Hepatocyte (in vitro differentiated cells): ENCODE results near the gene CHRDL1. TPM values are rescaled to one million over a fixed set of nuclear protein-coding genes. Genes with fewer than 3 reads are reported as not detected.

ENCODE experiments used
- DNase-seq: peaks from one replicate; pipeline ENCODE4 v3.0.0-alpha.2; 2016; ENCODE audit warnings: low spot score
- H2AFZ ChIP-seq: fragments of 200-600 bp; sonication (generic); 2 replicates; pipeline ENCODE4 v1.6.0; 2016; ENCODE audit warnings: antibody characterized with exemption, mild to moderate bottlenecking
- H3K27ac ChIP-seq: fragments of 200-600 bp; sonication (generic); 2 replicates; pipeline ENCODE4 v1.5.1; 2016; ENCODE audit warnings: mild to moderate bottlenecking
- H3K27me3 ChIP-seq: fragments of 200-600 bp; sonication (generic); 2 replicates; pipeline ENCODE4 v1.6.1; 2016
- H3K36me3 ChIP-seq: fragments of 200-600 bp; sonication (generic); replicated peaks from 2 replicates; pipeline ENCODE4 v1.5.1; 2016; ENCODE audit warnings: low read depth; ENCODE audit not compliant: insufficient read depth
- H3K4me1 ChIP-seq: fragments of 200-600 bp; sonication (generic); 2 replicates; pipeline ENCODE4 v1.5.1; 2016; ENCODE audit warnings: mild to moderate bottlenecking, moderate library complexity; ENCODE audit not compliant: insufficient read depth
- H3K4me2 ChIP-seq: fragments of 200-600 bp; sonication (generic); 2 replicates; pipeline ENCODE4 v1.6.0; 2016
- H3K4me3 ChIP-seq: fragments of 200-600 bp; sonication (generic); 2 replicates; pipeline ENCODE4 v1.5.1; 2016; ENCODE audit warnings: mild to moderate bottlenecking
- H3K79me2 ChIP-seq: fragments of 200-600 bp; sonication (generic); 2 replicates; pipeline ENCODE4 v1.6.0; 2017; ENCODE audit warnings: mild to moderate bottlenecking
- H3K9me2 ChIP-seq: fragments of 200-600 bp; sonication (generic); replicated peaks from 2 replicates; pipeline ENCODE4 v1.6.0; 2017; ENCODE audit warnings: mild to moderate bottlenecking; ENCODE audit not compliant: insufficient read depth
- H3K9me3 ChIP-seq: fragments of 200-600 bp; sonication (generic); 2 replicates; pipeline ENCODE4 v1.5.1; 2016; ENCODE audit warnings: low read depth, mild to moderate bottlenecking
- H4K20me1 ChIP-seq: fragments of 200-600 bp; sonication (generic); 2 replicates; pipeline ENCODE4 v1.6.0; 2016; ENCODE audit warnings: mild to moderate bottlenecking; ENCODE audit not compliant: insufficient read depth, poor library complexity, severe bottlenecking
- CTCF ChIP-seq: fragments of 200-600 bp; sonication (generic); IDR thresholded peaks from 2 replicates; pipeline ENCODE4 v1.5.1; 2016; ENCODE audit warnings: antibody characterized with exemption, mild to moderate bottlenecking; ENCODE audit not compliant: poor library complexity
- EZH2 ChIP-seq: fragments of 200-600 bp; sonication (generic); IDR thresholded peaks from 2 replicates; pipeline ENCODE4 v1.6.1; 2016; ENCODE audit warnings: antibody characterized with exemption, mild to moderate bottlenecking, borderline replicate concordance
- EZH2phosphoT487 ChIP-seq: fragments of 200-600 bp; sonication (generic); IDR thresholded peaks from one replicate; pipeline ENCODE4 v1.6.1; 2018; ENCODE audit warnings: antibody characterized with exemption, mild to moderate bottlenecking, low read depth, moderate library complexity; ENCODE audit not compliant: unreplicated experiment, severe bottlenecking
- WGBS: methylation state at CpG from one replicate; pipeline ENCODE4 v1.1.6; 2016; ENCODE audit warnings: low lambda C conversion rate; ENCODE audit errors: missing lambda C conversion rate; 5-methylcytosine and 5-hydroxymethylcytosine counted together
- polyA plus RNA-seq: library from polyadenylated mRNA; unstranded; fragments of >200 nt; fragmentation: Nextera tagmentation; extraction: Ambion mirVana; gene quantifications from 2 replicates; pipeline ENCODE4 v1.2.1, GENCODE V29; 2016
- total RNA-seq: library from RNA; depleted of rRNA; stranded (reverse); fragments of >200 nt; gene quantifications from 2 replicates; pipeline ENCODE4 v1.2.3, GENCODE V29; 2014

CHRDL1 gene
- total and polyA plus RNA-seq, 2 experiments from 2014 or later, result 0.82 to 1.6 TPM

GRCh38 chrX:110750526-110751189 lies 45.0 kb downstream of the CHRDL1 start:
- TF ChIP-seq CTCF, result no peak
- no peak for TF ChIP-seq EZH2phosphoT487
- TF ChIP-seq EZH2, result no peak
- H3K27ac ChIP-seq, result no peak overlapping the region

DNA sequence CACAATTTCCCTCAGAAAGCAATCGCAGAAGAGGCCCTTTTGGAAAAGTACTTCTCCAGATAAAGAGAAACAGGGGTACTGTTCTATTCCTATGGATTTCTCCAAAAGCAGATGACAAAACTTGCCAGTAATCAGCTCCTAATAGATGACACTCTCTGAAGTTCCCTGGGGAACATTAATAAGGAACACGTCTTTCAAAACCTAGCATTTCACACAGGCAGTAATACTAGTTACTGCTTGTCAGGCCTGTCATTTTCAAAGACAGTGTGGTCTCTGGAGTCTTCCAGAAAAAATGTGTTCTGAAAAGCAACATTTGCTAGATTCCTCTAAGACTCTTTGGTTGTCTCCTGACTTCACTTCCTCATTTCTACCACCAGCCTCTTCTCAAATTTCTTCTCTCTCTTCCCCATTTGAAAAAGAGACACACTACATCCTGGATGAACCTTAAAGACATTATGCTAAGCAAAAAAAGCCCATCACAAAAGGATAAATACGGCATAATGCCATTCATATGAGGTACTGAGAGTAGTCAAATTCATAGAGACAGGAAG lies 47.3 kb downstream of the CHRDL1 start:
- no peak for TF ChIP-seq EZH2
- Histone ChIP-seq H2AFZ (no peak overlapping the region), H3K9me3 (no peaks in the 10 kb centered on the region), H3K36me3 (no peaks in the 10 kb centered on the region), H3K4me1 (no peaks in the 10 kb centered on the region), H3K9me2 (no peaks in the 10 kb centered on the region), H4K20me1 (no peaks in the 10 kb centered on the region), H3K4me2 (no peak overlapping the region), H3K4me3 (no peak overlapping the region), H3K27me3 (no peaks in the 10 kb centered on the region), H3K79me2 (no peaks in the 10 kb centered on the region), H3K27ac (no peak overlapping the region)
- WGBS, result 80% methylated on average over 3 of the region's 3 CpGs
- DNase-seq, result no peak

More at GRCh38 chrX:110750526-110751189, 45.0 kb downstream of the CHRDL1 start:
- Histone ChIP-seq H2AFZ (no peak overlapping the region), H4K20me1 (no peaks in the 10 kb centered on the region), H3K9me2 (no peaks in the 10 kb centered on the region), H3K4me1 (no peaks in the 10 kb centered on the region), H3K79me2 (no peaks in the 10 kb centered on the region), H3K4me2 (no peak overlapping the region), H3K36me3 (no peaks in the 10 kb centered on the region), H3K4me3 (no peak overlapping the region), H3K9me3 (no peaks in the 10 kb centered on the region), H3K27me3 (no peaks in the 10 kb centered on the region)
- 50% methylated on average over 7 of the region's 7 CpGs for WGBS
- no peak for DNase-seq

DNA sequence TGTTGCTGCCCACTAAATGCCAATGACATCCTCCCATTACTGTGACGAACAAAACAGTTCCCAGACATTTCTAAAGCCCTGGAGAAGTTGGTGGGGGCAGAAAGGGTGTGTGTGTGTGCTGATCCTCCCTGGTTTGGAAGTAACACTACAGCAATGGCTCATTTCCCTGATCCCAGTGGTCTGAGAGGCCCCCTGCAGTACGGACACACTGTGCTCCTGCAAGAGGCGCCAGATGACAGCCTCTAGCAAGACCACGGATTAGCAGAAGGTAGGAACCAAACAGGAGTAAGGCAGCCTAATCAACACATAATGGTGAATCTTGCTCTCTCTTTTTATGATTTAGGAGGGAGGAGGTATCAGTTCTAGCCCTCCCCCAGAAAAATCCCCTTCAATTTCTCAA lies 49.6 kb downstream of the CHRDL1 start:
- Histone ChIP-seq H3K9me3 (no peaks in the 10 kb centered on the region), H3K27me3 (no peaks in the 10 kb centered on the region), H4K20me1 (no peaks in the 10 kb centered on the region), H3K4me1 (no peaks in the 10 kb centered on the region), H2AFZ (no peak overlapping the region), H3K79me2 (no peaks in the 10 kb centered on the region), H3K36me3 (no peaks in the 10 kb centered on the region), H3K9me2 (no peaks in the 10 kb centered on the region), H3K27ac (no peak overlapping the region), H3K4me2 (no peak overlapping the region), H3K4me3 (no peak overlapping the region)
- DNase-seq, result no peak
- TF ChIP-seq CTCF (no peak), EZH2 (no peak), EZH2phosphoT487 (no peak)
- 47% methylated on average over 4 of the region's 4 CpGs for WGBS

DNA sequence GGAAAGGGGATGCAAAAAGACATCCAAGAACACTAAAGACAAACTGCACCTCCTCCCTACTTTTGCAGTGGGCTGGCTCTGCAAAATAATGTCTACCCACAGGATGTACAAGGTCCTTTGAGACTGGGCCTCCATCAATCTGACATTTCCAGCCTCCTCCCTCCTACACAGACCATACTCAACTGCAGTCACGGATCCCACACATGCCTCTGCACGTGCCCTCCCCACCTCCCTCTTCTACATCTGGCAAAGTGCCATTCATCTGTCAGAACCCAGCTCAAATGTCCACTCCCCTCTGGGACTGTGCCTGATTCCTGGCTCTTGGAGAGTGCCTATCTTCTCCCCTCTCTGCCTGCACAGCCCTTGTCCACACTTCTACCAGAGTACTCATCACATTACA lies 50.3 kb downstream of the CHRDL1 start:
- Histone ChIP-seq H3K4me1 (no peaks in the 10 kb centered on the region), H3K9me2 (no peaks in the 10 kb centered on the region), H3K27me3 (no peaks in the 10 kb centered on the region), H4K20me1 (no peaks in the 10 kb centered on the region), H3K9me3 (no peaks in the 10 kb centered on the region), H3K4me2 (no peak overlapping the region), H3K4me3 (no peak overlapping the region), H3K79me2 (no peaks in the 10 kb centered on the region), H2AFZ (no peak overlapping the region), H3K27ac (no peak overlapping the region), H3K36me3 (no peaks in the 10 kb centered on the region)
- WGBS, result 18% methylated on average over 2 of the region's 2 CpGs
- no peak for DNase-seq
- no peak for TF ChIP-seq CTCF
- no peak for TF ChIP-seq EZH2
- TF ChIP-seq EZH2phosphoT487, result no peak
